Transverse colon (tissue), 4 donors: ENCODE data around the gene FHAD1. TPM values are rescaled to one million over a fixed set of nuclear protein-coding genes. Genes with fewer than 3 reads are reported as not detected.

Experiments used
- DNase-seq: peaks from one replicate; pipeline ENCODE4 v3.0.0-alpha.2; 2019
- H3K27ac ChIP-seq, 4 donors: fragments of 200-600 bp; sonication (generic); 2 replicates each; pipeline ENCODE4 v1.5.1; 2016 to 2018; ENCODE audit warnings: inconsistent platforms in 4 of 4
- H3K27me3 ChIP-seq: fragments of 200-600 bp; sonication (generic); 2 replicates; pipeline ENCODE4 v1.5.1; 2017; ENCODE audit warnings: inconsistent platforms
- H3K36me3 ChIP-seq, 4 donors: fragments of 200-600 bp; sonication (generic); 2 replicates each; pipeline ENCODE4 v1.5.1; 2017 to 2019; ENCODE audit warnings: inconsistent platforms in 4 of 4
- H3K4me1 ChIP-seq, 4 donors: fragments of 200-600 bp; sonication (generic); 2 replicates each; pipeline ENCODE4 v1.5.1; 2017 to 2020; ENCODE audit warnings: inconsistent platforms in 4 of 4
- H3K4me3 ChIP-seq, 4 donors: fragments of 200-600 bp; sonication (generic); 1 replicate in 1 of 4; 2 replicates in 3 of 4; pipeline versions ENCODE4 v1.5.1 to v1.6.1; 2017 to 2019; ENCODE audit warnings: inconsistent platforms in 4 of 4
- H3K9me3 ChIP-seq, 2 donors: fragments of 200-600 bp; sonication (generic); 2 replicates each; pipeline ENCODE4 v1.5.1; 2017 to 2019; ENCODE audit warnings: inconsistent platforms in 2 of 2
- EP300 ChIP-seq: sonication (generic); formaldehyde crosslinking; IDR thresholded peaks from one replicate; pipeline ENCODE4 v1.6.1; 2017; ENCODE audit warnings: antibody characterized with exemption, low read depth
- POLR2A ChIP-seq: fragments of 450-650 bp; IDR thresholded peaks from one replicate; pipeline ENCODE4 v1.6.1; 2016; ENCODE audit warnings: antibody characterized with exemption, mild to moderate bottlenecking, moderate library complexity
- POLR2AphosphoS5 ChIP-seq, 3 donors: sonication (generic); formaldehyde crosslinking; IDR thresholded peaks; one replicate each; pipeline ENCODE4 v1.6.1; 2016; ENCODE audit warnings: antibody characterized with exemption in 3 of 3
- WGBS, 2 donors: methylation state at CpG; one replicate each; pipeline ENCODE4 v1.1.5; 2018; ENCODE audit warnings: low coverage in 1 of 2; 5-methylcytosine and 5-hydroxymethylcytosine counted together
- in situ Hi-C, 4 donors: fragments of 200-750 bp; cut with MboI; loops; one replicate each; pipeline versions ENCODE4 v1.15.0 to v1.15.1; 2017; ENCODE audit warnings: low sequenced_read_pairs in 3 of 4, low pct_ligation_motif_present in 1 of 4, low pct_unique_long_range_greater_than_20kb in 1 of 4
- intact Hi-C: fragments of 100-400 bp; cut with DNase I; formaldehyde crosslinking; loops from one replicate; pipeline ENCODE4 v1.15.1; 2023; ENCODE audit warnings: low total_unique reads
- total RNA-seq, 4 donors: library from RNA; depleted of rRNA; stranded (reverse); fragments of >200 nt; gene quantifications; one replicate each; pipeline ENCODE4 v1.1.0, GENCODE V29; 2016
- TF ChIP-seq, protein P1 (sequence below), 5 experiments: fragments of 200-600 bp in 3 of 5; fragments of 450-650 bp in 2 of 5; sonication (generic) in 3 of 5; IDR thresholded peaks; 1 replicate in 2 of 5; 2 replicates in 3 of 5; pipeline ENCODE4 v1.5.1; 2016 to 2017; ENCODE audit warnings: antibody characterized with exemption in 5 of 5, inconsistent platforms in 3 of 5, mild to moderate bottlenecking in 2 of 5, moderate library complexity in 1 of 5

Gene FHAD1
- total RNA-seq, 4 donors from 2014 or later, result 0.75 to 0.82 TPM; not detected in 2

DNA sequence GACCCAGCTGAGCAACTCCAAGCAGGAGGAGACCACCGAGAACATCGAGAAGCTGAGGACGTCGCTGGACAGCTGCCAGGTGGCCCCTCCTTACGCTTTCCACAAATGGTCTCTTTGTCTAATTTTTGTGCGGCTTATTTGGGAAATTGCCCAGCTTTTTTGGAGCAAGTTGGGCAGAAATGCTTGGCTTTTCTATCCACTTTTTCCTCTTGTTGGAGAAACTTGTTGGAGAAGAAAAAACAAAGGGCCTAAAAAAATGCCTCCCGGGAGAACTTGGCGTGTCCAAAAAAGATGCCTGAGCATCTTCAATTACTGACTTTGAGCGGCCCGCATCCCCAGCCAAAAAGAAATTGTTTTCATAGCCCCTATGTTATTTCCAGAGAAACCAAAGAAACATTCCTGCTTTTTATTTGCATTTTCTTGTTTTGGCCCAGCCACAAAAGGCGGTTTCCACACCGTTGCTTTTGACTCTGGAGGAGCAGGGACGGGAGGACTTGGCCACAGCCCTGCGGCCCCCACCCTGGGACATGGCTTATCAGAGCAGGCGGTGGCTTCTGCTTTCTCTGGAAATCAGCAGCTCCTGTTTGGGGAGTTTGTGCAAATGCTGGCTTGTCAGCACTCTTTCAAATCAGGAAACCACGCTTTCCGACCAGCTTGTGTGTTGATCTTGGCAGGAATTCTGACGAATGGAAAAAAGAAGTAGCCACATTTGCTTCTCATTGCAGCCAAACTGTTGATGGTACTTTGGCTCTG lies 81.5 kb downstream of the FHAD1 start:
- TF ChIP-seq POLR2AphosphoS5 (IDR thresholded peaks at IDR 0.05) (no peak), POLR2A (no peak), EP300 (no peak)
- TF ChIP-seq, protein P1, sequence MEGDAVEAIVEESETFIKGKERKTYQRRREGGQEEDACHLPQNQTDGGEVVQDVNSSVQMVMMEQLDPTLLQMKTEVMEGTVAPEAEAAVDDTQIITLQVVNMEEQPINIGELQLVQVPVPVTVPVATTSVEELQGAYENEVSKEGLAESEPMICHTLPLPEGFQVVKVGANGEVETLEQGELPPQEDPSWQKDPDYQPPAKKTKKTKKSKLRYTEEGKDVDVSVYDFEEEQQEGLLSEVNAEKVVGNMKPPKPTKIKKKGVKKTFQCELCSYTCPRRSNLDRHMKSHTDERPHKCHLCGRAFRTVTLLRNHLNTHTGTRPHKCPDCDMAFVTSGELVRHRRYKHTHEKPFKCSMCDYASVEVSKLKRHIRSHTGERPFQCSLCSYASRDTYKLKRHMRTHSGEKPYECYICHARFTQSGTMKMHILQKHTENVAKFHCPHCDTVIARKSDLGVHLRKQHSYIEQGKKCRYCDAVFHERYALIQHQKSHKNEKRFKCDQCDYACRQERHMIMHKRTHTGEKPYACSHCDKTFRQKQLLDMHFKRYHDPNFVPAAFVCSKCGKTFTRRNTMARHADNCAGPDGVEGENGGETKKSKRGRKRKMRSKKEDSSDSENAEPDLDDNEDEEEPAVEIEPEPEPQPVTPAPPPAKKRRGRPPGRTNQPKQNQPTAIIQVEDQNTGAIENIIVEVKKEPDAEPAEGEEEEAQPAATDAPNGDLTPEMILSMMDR (IDR thresholded peaks at IDR 0.05), result no peak
- peaks cover 14 to 42% (median 22%) of the 10 kb centered on the region in 4 donors for H3K4me1 ChIP-seq
- intact Hi-C loops, result no loop called here
- peak overlapping the region; percentile 15 to 41 (median 33) for H3K27ac ChIP-seq
- no peaks in the 10 kb centered on the region for H3K27me3 ChIP-seq
- no peaks in the 10 kb centered on the region for H3K9me3 ChIP-seq
- H3K36me3 ChIP-seq, result no peaks in the 10 kb centered on the region
- in situ Hi-C loops, result loop anchor here in 2 of 4 donors (5.0 kb wide), 2 partner anchors 99 to 104 kb away; no protein-coding TSS in a partner anchor
- no peak for DNase-seq
- 32 to 39% methylated on average over 12 to 18 of the region's 18 CpGs for WGBS, 2 donors
- H3K4me3 ChIP-seq, result peak overlapping the region in 1 of 4 donors; percentile 5

GRCh38 chr1:15329104-15329820 lies 82.2 kb downstream of the FHAD1 start:
- 40 to 43% methylated on average over 10 to 21 of the region's 21 CpGs for WGBS, 2 donors
- H3K9me3 ChIP-seq, result no peaks in the 10 kb centered on the region
- intact Hi-C loops, result no loop called here
- H3K36me3 ChIP-seq, result no peaks in the 10 kb centered on the region
- DNase-seq, result no peak
- H3K27me3 ChIP-seq, result no peaks in the 10 kb centered on the region
- TF ChIP-seq, protein P1 (IDR thresholded peaks at IDR 0.05), result peak in 4 of 5 experiments; percentile 21 to 36 (median 27)
- TF ChIP-seq POLR2A (no peak), POLR2AphosphoS5 (IDR thresholded peaks at IDR 0.05) (no peak)
- peaks cover 12 to 35% (median 15%) of the 10 kb centered on the region in 4 donors for H3K4me1 ChIP-seq
- H3K27ac ChIP-seq, result peak overlapping the region; percentile 15 to 41 (median 33)
- peak overlapping the region in 1 of 4 donors; percentile 5 for H3K4me3 ChIP-seq
- in situ Hi-C loops, result loop anchor here in 2 of 4 donors (5.0 kb wide), 2 partner anchors 98 to 103 kb away; no protein-coding TSS in a partner anchor

- in situ Hi-C loops, result loop anchor here in 1 of 4 donors (10.0 kb wide), 1 partner anchor 105 kb away; the partner anchor contains the start of gene CTRC
Measured at GRCh38 chr1:15330028-15330427, 83.0 kb downstream of the FHAD1 start.

More at GRCh38 chr1:15330028-15330427, 83.0 kb downstream of the FHAD1 start:
- H3K4me1 ChIP-seq, result peaks cover 12 to 27% (median 12%) of the 10 kb centered on the region in 4 donors
- H3K36me3 ChIP-seq, result no peaks in the 10 kb centered on the region
- H3K27ac ChIP-seq, result no peak overlapping the region
- H3K9me3 ChIP-seq, result no peaks in the 10 kb centered on the region
- intact Hi-C loops, result no loop called here
- TF ChIP-seq POLR2AphosphoS5 (IDR thresholded peaks at IDR 0.05) (no peak), EP300 (no peak), POLR2A (no peak)
- TF ChIP-seq, protein P1 (IDR thresholded peaks at IDR 0.05), result no peak
- no peaks in the 10 kb centered on the region for H3K27me3 ChIP-seq
- no peak overlapping the region for H3K4me3 ChIP-seq
- 90% methylated on average over 8 of the region's 8 CpGs for WGBS, 2 donors
- DNase-seq, result no peak
